ENCODE data around the gene DCN. TPM values are rescaled to one million over a fixed set of nuclear protein-coding genes. Genes with fewer than 3 reads are reported as not detected.

DCN gene
- total RNA-seq, 1 experiment from 2014 or later = 0.95 TPM

- no peak overlapping the region for H3K4me3 Mint-ChIP-seq (ENCODE audit: unreplicated experiment)
- no TSS peak for BruUV-seq (replicated peaks)
- H3K36me3 Mint-ChIP-seq (ENCODE audit: insufficient read depth, unreplicated experiment) = no peaks in the 10 kb centered on the region
- H3K27ac Mint-ChIP-seq (ENCODE audit: unreplicated experiment) = no peak overlapping the region
- DNase-seq = no peak
- no peaks in the 10 kb centered on the region for H3K9me3 Mint-ChIP-seq (ENCODE audit: unreplicated experiment)
- H3K27me3 Mint-ChIP-seq (ENCODE audit: insufficient read depth, unreplicated experiment) = no peaks in the 10 kb centered on the region
- H3K4me1 Mint-ChIP-seq (ENCODE audit: low read depth, unreplicated experiment) = no peaks in the 10 kb centered on the region
- no peaks in the 10 kb centered on the region for H3K36me3 ChIP-seq (ENCODE audit: control insufficient read depth, insufficient read depth, low read length)
- H3K4me1 ChIP-seq = no peaks in the 10 kb centered on the region
- H3K27me3 ChIP-seq (replicated peaks; ENCODE audit: control insufficient read depth, insufficient read depth, low read length) = no peaks in the 10 kb centered on the region
- TF ChIP-seq, protein P1, sequence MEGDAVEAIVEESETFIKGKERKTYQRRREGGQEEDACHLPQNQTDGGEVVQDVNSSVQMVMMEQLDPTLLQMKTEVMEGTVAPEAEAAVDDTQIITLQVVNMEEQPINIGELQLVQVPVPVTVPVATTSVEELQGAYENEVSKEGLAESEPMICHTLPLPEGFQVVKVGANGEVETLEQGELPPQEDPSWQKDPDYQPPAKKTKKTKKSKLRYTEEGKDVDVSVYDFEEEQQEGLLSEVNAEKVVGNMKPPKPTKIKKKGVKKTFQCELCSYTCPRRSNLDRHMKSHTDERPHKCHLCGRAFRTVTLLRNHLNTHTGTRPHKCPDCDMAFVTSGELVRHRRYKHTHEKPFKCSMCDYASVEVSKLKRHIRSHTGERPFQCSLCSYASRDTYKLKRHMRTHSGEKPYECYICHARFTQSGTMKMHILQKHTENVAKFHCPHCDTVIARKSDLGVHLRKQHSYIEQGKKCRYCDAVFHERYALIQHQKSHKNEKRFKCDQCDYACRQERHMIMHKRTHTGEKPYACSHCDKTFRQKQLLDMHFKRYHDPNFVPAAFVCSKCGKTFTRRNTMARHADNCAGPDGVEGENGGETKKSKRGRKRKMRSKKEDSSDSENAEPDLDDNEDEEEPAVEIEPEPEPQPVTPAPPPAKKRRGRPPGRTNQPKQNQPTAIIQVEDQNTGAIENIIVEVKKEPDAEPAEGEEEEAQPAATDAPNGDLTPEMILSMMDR (IDR thresholded peaks at IDR 0.05; ENCODE audit: insufficient read depth in 1 of 2, low read depth in 1 of 2, low read length in 1 of 2, severe bottlenecking in 1 of 2, unreplicated experiment in 1 of 2) = no peak
- POLR2A ChIA-PET = no interaction called here
- H3K9me3 ChIP-seq = no peaks in the 10 kb centered on the region
- H3K4me3 ChIP-seq (ENCODE audit: low read depth, low read length) = no peak overlapping the region
- intact Hi-C loops (cut with micrococcal nuclease; ENCODE audit: unreplicated experiment) = no loop called here
- CTCF ChIA-PET = no interaction called here
Measured at GRCh38 chr12:91215940-91216454, 33.4 kb upstream of the DCN start.

DNA sequence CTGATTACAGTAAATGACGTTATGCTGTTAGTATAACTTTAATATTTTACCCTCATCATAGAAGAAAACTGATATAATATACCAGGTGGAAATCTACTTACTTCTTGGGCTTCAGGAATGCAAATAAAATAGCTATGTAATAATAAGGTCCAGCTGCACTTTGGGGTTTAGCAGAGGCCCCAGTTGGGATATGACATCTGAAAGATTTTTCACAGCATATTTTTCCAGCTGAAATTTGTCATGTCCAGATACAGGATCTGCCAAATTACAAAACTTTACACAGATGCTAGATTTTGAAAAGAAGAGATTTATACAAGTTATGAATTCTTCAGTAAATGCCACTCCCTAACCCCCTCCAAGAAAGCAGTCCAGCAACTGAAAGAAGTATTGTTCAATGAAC lies 29.2 kb upstream of the DCN start:
- Mint-ChIP-seq H3K27ac (ENCODE audit: unreplicated experiment) (no peak overlapping the region), H3K4me1 (ENCODE audit: low read depth, unreplicated experiment) (no peaks in the 10 kb centered on the region), H3K36me3 (ENCODE audit: insufficient read depth, unreplicated experiment) (no peaks in the 10 kb centered on the region), H3K4me3 (ENCODE audit: unreplicated experiment) (no peak overlapping the region), H3K9me3 (ENCODE audit: unreplicated experiment) (no peaks in the 10 kb centered on the region), H3K27me3 (ENCODE audit: insufficient read depth, unreplicated experiment) (no peaks in the 10 kb centered on the region)
- no peaks in the 10 kb centered on the region for H3K9me3 ChIP-seq
- H3K4me3 ChIP-seq (ENCODE audit: low read depth, low read length) = no peak overlapping the region
- BruUV-seq (replicated peaks) = no TSS peak
- POLR2A ChIA-PET = no interaction called here
- CTCF ChIA-PET = no interaction called here
- intact Hi-C loops (cut with micrococcal nuclease; ENCODE audit: unreplicated experiment) = no loop called here
- no peaks in the 10 kb centered on the region for H3K36me3 ChIP-seq (ENCODE audit: control insufficient read depth, insufficient read depth, low read length)
- TF ChIP-seq, protein P1 (IDR thresholded peaks at IDR 0.05; ENCODE audit: insufficient read depth in 1 of 2, low read depth in 1 of 2, low read length in 1 of 2, severe bottlenecking in 1 of 2, unreplicated experiment in 1 of 2) = no peak
- no peak for DNase-seq
- no peaks in the 10 kb centered on the region for H3K27me3 ChIP-seq (replicated peaks; ENCODE audit: control insufficient read depth, insufficient read depth, low read length)
- no peaks in the 10 kb centered on the region for H3K4me1 ChIP-seq

DNA sequence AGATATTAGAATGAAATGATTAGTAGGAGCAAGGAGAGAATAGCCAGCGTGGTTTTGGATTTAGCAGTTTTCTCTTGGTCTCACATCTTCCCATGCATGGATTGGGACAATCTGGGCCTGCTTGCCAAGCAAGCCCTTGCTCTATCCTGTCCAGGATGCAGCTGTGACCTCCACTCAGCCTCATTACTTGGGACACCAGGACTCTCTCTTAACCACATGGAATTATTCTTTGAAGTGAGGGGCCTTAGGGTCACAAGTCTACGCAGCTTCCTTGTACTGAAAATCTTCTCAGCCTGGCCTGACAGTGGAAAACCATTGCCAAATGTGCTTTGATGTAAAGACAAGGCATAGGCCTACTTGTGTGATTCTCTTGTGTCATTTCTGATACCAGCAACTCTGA lies 28.0 kb upstream of the DCN start:
- H3K4me1 ChIP-seq = no peaks in the 10 kb centered on the region
- TF ChIP-seq, protein P1 (IDR thresholded peaks at IDR 0.05; ENCODE audit: insufficient read depth in 1 of 2, low read depth in 1 of 2, low read length in 1 of 2, severe bottlenecking in 1 of 2, unreplicated experiment in 1 of 2) = no peak
- no peaks in the 10 kb centered on the region for H3K9me3 Mint-ChIP-seq (ENCODE audit: unreplicated experiment)
- no peaks in the 10 kb centered on the region for H3K36me3 Mint-ChIP-seq (ENCODE audit: insufficient read depth, unreplicated experiment)
- intact Hi-C loops (cut with micrococcal nuclease; ENCODE audit: unreplicated experiment) = no loop called here
- H3K27ac Mint-ChIP-seq (ENCODE audit: unreplicated experiment) = no peak overlapping the region
- ChIA-PET CTCF (no interaction called here), POLR2A (no interaction called here)
- H3K27me3 ChIP-seq (replicated peaks; ENCODE audit: control insufficient read depth, insufficient read depth, low read length) = no peaks in the 10 kb centered on the region
- no peaks in the 10 kb centered on the region for H3K4me1 Mint-ChIP-seq (ENCODE audit: low read depth, unreplicated experiment)
- H3K9me3 ChIP-seq = no peaks in the 10 kb centered on the region
- no peaks in the 10 kb centered on the region for H3K27me3 Mint-ChIP-seq (ENCODE audit: insufficient read depth, unreplicated experiment)
- DNase-seq = no peak
- no peak overlapping the region for H3K4me3 ChIP-seq (ENCODE audit: low read depth, low read length)
- no TSS peak for BruUV-seq (replicated peaks)
- H3K4me3 Mint-ChIP-seq (ENCODE audit: unreplicated experiment) = no peak overlapping the region
- no peaks in the 10 kb centered on the region for H3K36me3 ChIP-seq (ENCODE audit: control insufficient read depth, insufficient read depth, low read length)

Data from Caco-2 (cell line).